HG02870 (cell line): ENCODE measurements around the gene ABLIM3.

Source experiments
- ATAC-seq: cut with Tn5 transposase; IDR thresholded peaks from one replicate; pipeline ENCODE4 v1.9.1; 2021; ENCODE audit warnings: mild to moderate bottlenecking, moderate library complexity; ENCODE audit not compliant: unreplicated experiment

The ABLIM3 gene

DNA sequence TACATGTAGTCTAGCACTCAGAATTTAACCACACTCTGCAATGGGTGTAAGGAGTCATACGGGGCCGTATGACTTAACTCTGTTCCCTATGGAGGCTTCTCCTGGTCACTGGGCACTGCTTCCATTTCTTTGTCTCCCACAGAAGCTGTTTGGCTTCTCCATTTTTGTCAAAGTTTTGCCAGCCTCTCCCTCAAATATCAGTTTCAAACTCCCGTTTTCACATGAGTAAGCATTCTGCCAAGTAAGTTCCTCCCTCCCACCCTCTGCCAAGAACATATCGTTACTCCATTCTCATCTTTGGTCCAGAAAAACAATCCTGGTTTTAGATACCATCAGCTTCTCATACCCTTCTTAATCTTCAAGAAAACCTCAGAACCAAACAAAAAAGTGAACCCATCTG, 136.5 kb downstream of the ABLIM3 start:
- ATAC-seq = no peak

DNA sequence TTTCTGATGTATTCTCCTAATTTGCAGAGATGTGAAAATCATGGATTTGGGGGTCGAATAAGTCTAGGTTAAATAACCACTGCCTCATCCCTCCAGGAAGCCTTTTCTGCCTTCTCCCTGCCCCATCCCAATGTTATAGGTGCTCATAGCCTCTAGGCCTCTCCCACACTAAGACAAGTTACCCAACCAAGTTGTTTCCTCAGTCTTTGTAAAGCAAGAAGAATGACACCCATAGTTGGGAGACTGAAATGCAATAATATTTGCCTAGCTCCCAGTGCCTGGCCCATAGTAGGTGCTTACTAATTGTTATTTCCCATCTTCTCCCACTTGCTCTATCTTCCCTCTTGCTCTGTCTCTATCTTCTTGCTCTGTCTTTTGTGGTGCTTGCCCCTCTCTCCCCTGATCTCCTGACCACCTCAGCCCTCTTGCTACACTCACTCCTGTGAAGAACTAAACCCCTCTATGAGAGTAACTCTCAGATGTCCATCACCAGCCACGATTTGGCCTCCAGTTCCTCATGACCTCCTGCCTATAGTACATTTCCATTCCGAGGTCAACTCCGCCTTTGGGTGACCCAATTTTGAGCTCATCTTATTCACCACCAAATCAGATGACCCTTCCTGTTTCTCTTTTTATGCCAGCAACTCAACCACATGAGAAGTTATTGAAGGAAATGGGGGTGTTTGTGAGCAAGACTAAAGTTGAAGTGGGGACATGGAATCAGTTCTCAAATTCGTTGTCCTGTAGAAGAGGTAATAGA, 137.3 kb downstream of the ABLIM3 start:
- ATAC-seq = no peak

DNA sequence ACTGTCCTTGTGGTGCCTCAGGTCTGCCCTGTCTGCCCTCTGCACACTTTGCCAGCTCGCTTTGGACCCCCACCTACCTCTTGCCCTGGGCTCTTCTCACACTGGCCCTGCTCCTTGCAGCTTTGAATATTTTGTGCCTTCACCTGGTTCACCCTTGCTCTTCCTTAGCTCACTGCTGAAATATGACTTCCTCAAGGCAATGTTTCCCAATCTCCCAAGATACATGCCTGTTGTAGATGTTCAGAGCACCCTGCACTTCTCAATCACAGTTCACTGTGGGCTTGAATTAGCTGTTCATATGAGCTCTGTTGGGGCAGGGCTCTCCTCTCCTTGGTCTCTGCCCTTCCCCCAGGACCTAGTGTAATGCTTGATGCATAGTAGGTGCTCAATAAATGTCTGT, 138.4 kb downstream of the ABLIM3 start:
- ATAC-seq = no peak

DNA sequence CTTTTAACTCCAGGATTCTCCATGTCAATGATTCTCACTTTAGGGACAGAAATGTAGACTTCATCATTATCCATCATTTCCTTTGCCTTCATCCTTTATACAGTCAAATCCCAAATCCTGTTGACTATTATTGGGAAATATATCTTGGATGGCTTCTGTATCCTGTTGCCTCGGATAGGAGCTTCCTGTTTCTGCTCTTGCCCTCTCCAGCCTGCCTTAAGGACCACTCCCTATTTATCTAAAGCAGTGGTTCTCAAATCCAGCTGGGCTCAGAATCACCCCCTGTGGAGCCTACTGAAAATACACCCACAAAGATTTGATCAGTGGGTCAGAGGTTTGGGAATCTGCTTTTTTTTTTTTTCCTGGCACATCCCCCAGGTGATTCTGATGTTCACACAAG, 138.8 kb downstream of the ABLIM3 start:
- no peak for ATAC-seq

DNA sequence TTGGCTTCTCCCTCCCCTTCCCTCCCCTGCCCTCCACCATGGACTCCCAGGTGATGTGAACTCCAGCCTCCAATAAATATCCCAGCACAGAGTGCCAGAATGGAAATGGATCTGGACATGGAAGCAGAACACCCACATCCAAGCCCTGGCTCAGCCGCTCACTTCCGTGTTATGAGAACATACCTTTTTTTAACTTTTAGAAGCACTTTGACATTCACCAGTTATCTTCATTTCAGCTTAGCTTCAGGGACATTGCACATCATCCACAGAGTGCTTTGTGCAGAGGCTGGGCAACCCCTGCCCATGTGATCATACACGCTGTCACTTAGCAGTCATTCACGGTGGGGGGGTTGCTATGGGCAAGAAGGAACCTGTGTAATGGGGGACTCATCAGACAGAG, 139.5 kb downstream of the ABLIM3 start:
- no peak for ATAC-seq

DNA sequence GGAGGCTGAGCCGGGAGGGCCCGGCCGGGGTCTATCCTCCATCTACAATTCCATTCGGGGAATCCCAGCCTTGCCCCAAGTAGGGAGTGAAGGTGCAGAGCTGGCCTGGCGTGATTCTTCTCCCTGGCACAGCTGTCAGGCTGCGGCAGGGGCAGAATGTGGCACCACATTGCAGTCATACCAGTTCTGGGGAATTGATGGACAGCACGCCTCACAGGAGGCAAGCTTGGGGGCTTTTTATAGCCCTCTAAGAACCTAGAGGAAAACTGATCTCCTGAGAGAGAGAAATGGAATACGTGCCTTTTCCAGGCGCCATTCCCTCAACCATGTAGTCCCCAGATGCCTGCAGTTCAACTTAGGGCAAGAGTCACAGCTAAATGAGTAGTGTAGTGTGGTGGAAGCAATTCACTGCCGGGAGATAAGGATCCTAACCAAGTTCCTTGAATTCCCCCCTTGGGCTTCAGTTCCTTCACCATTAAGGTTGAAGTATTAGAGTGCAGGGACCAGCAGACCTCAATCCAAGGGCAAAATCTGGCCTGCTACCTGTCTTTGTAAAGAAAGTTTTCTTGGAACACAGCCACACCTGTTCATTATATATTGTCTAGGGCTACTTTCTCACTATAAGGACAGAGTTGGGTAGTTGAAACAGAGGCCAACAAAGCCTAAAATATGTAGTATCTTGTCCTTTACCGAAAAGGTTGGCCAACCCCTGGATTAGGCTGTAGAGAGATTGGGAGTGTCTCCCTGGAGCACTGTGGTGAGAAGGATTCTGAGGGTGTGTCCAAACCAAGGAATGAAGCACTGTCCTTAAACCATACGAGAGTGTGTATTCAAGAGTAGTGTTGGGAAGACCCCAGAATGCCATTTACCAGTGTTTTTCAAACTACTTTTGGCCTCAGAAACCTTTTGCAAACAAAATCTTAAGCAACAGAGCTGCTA, 141.0 kb downstream of the ABLIM3 start:
- ATAC-seq = no peak

DNA sequence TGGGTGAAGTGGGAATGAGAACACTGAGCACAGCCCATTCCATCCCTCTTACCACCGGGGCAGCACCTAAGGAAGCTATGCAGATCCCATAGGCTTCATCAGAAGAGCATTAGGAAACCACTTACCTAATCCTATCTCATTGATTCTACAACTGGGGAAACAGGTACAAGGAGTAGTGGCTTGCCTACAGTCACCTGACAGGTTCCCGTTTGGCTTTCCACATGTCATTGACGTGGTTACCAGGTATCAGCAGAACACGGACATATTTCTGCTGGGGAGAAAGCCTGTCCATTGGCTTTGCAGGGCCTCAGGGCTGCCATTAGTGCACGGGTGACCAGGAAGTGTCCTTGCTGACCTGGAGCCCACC, 141.7 kb downstream of the ABLIM3 start:
- ATAC-seq = no peak

DNA sequence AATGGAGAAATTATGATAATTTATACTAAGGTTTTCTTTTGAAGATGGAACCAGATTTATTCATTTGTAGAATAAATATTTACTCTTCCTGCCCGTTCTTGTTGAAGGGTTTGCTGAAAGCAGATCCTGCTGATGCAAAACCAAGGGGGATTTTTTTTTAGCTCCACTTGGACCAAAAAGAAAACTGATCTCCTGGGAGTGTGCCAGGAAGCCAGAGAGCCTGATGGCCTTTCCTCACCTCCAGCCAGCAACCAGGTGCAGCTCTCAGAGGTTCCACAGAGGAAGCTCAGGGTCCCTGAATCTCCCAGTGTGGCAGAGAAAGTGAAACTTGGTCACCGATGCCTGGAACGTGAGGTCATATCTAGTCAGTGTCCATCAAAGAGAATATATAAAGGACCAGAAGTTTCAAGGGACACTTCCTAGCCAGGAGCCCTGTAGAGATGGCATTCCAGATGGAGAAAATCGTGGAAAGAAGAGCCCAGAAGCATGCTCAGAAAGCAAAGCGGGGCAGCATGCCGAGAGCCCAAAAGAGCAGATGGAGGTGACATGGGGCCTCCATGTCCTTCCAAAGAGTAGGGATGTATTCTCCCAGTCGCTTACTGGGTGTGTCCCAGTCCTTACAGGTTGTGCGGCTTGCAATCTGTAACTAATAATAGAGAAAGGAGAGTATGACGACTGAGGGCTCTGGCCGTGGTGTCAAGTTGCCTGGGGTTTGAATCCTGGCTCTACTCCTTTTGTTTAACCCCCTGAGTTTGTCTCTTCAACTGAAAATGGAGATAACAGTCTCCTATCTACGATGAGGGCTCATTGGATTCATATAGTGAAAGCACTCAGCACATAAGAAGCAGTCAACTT, 142.6 kb downstream of the ABLIM3 start:
- ATAC-seq = no peak

DNA sequence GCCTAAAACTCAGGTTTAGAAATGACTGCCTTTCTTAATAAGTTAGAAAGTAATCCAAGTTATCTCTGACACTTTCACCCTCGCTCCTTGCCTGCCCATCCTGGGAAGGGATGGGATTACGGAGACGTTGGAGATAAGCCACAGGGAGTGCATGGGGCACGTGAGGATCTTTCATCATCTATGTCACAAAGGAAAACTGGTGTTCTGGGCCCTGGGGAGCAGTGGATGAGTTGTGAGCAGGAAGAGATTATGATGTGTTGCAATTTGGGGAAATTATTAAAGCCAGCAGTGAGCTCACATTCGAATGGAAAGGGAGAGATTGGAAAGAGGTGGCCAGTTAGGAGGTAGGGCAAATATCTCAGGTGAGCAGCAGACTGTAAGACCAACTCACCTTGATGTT, 143.2 kb downstream of the ABLIM3 start:
- ATAC-seq = no peak

DNA sequence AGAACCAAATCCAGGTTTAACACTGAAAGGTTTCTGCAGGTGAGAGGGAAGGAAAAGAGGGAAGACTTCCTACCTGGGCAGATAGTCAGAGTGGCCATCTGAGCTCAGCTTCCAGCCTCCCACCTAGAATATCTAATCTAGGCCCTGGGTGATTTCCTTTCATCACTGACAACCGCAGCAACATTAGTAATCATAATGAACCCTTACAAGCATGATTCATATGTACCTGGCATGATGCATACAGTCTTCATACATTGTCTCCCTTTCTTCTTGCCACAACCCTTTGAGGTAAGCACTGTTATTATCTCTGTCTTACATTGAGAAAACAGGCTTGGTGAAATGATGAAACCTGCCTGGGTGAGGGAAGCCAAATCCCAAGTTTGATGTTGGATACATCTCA, 143.9 kb downstream of the ABLIM3 start:
- ATAC-seq = no peak

DNA sequence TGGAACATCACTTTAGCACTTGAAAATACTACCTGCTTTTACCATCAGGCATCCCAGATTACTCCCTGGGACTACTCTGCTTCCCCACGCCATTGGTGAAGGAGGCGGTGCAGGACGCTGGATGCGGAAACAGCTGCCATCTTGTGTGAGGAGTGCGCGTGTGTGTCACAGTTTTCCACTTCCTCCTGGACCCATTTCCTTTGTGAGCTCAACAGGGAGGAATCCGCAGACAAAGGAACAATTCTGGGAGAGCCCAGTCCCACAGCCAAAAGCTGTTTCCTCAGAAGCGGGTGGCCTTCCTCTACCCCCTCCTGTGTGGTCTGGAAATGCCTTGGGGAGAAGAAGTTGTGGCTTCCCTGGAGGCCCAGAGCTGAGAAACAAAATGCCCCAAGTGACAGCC, 147.1 kb downstream of the ABLIM3 start:
- ATAC-seq = no peak

DNA sequence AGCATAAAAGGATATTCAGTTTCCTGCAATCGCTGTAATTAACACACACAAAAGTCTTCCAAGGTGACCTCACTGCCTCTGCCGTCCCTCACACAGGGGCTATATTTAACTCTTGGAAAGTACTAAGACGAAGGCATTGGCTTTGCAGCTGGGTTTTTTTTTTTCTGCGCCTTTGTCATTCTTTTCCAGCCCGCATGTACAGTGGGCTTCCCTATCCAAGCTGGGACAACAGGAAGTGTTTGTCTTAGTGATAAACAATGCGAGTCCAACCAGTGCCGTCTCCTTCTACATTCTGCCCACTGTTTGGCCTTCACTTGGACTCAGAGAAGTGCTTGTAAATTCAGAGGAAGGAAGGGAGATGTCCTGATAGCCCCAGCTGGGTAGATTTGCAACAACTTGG, 148.0 kb downstream of the ABLIM3 start:
- ATAC-seq = no peak

DNA sequence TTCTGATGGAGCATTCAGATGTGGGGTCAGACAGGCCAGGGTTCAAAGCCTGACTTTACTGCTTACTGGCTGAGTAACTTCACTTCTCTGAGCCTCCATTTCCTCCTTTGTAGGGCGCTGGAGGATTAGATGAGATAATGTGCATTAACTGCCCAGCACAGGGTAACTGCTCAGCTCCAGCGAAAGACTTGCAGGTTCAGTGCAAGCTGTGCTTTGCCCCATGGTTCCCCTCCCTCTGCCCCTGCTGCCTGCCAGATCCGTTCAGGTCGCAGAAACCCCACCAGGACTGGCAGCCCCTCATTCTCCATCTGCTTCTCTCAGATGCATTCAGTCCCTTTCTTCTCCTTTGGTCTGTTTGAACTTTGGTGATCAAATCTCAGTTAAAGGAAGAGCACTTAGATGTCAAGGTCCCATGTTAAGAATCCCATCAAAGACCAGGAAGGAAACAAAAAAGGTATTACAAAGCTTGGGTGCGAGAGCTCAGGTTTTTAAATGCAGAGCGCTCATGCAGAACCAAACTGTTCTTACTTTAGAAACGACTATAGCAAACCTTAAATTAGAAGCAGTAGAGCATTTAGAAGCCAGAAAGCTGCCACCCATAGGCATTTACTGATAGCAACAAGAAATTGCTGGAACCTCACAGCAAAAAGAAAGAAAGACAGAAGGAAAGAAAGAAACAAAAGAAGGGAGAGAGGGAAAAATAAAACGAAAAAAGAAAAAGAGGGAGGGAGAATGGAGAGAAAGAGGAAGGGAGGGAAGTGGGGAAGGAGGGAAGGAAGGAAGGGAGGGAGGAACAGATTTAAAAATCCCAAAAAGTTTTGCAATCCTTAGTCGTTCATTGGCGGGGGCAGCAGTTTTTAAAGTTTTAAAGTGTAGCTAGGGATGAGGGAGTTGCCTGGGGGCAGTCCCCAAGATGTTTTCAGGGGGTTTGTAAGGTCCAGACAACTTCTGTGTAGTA, 153.9 kb downstream of the ABLIM3 start:
- no peak for ATAC-seq

DNA sequence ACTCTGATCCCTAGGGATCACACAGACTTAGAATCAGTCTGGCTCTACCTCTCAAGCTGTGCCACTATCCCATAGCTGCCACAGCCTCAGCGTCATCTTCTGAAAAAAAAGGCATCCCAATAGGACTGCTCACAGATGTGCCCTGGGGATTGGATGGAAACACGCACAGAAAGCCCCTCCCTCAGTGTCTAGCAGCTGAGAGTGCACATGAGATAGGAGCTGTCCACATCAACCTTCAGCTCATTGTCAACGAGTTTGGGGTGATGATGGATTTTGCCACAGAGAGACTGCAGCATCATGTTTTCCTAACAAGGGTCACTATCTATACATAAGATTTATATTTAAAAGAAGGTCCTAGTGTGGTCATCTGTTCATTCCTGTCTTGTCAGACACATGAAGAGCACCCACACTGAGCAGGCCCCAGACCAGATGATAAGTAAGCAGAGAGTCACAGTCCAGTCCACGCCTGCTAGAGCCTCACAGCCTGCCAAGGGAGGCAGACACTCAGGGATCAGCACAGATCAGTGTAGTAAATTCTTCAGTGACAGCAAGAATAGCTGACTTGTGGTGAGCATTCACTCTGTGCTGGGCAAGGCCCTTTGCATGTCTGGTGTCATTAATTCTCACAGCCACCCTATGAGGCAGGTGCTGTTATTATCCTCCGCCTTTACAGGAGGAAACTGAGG, 156.2 kb downstream of the ABLIM3 start:
- no peak for ATAC-seq

DNA sequence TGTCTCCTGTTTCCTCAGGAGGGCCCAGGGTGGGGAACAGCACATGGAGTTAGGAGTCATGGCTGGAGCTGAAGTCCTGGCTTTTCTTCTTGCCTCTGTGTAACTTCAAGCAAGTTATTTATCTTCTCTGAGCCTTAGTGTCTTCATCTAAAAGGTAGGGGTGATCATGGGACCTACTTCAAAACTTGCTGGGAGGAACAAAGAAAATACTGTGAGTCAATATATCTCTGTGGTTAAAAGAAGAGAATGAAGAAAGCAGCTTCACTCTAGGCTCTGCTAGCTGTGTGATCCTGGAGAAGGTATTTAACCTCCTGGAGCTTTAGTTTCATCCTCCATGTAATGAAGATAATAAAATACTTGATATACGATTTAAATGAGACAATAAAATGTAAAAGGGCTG, 156.9 kb downstream of the ABLIM3 start:
- ATAC-seq = no peak

DNA sequence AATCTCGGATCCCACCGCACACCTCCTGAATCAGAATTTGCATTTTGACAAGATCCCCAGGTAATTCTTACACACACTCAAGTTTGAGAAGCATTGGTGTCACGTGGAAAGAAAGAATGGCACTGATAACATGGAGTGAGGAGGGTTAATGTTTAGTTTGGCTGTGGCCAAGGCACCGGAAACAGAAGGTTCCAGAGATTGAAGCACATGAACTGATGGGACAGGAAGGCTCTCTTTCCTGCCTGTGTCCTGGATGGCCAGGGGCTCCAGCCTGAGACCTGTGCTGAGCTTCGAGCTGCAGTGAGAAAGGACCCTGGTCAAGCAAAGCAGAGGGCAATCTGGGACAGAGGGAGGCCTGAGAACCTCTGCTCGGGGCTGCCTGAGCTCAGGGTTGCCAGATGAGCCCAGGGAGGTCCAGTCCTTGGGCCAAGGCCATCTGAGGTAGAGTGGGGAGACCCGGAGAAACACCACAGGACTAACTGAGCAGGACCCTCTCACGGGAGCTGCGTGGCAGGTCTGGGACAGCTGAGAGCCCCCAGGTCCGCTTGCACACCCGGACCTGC, 157.6 kb downstream of the ABLIM3 start:
- ATAC-seq = no peak

DNA sequence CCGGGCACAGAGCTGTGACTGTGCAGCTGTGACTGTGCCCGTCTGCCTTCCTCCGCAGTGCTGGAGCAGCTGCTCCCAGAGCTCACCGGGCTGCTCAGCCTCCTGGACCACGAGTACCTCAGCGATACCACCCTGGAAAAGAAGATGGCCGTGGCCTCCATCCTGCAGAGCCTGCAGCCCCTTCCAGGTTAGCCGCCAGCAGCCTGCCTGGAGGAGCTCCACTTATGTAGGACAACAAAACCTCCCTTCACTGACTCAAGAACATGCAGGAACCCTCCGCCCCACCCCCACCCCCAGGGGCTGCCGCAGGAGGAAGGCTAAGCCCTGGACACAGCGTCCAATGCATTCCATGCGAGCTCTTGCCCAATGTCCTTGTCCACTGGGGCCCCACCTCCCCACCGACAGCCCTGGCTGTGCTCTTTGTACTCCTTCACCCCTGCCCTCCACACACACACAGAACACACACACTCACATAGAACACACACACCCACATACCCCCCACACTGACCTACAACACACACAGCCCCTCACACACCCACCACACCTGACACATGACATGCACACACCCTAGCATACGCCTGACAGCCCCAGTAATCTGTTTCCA, 158.3 kb downstream of the ABLIM3 start:
- no peak for ATAC-seq

DNA sequence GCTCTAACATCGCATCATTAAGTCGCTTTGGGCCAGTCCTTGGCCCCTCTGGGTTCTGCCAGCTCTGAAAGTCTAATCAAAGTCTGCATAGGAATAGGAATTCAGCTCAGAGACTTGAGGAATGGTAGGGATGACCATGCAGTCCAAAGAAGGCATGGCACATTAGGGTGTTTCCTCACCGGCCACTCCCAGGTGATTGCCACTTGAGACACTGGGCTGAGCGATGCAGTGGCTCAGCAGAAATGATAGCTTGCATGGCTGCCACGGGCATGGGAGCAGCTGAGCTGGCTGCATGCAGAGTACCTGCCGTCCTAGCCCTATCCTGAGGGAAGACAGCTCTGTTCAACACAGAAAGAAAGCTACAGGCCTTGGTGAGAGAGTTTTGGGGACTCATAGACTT, 159.1 kb downstream of the ABLIM3 start:
- no peak for ATAC-seq
